GM18909 (cell line): ENCODE results near the gene CAPN9.

Source experiments
- ATAC-seq: cut with Tn5 transposase; IDR thresholded peaks from one replicate; pipeline ENCODE4 v1.9.1; 2021; ENCODE audit warnings: mild to moderate bottlenecking; ENCODE audit not compliant: unreplicated experiment, poor library complexity

Gene CAPN9

DNA sequence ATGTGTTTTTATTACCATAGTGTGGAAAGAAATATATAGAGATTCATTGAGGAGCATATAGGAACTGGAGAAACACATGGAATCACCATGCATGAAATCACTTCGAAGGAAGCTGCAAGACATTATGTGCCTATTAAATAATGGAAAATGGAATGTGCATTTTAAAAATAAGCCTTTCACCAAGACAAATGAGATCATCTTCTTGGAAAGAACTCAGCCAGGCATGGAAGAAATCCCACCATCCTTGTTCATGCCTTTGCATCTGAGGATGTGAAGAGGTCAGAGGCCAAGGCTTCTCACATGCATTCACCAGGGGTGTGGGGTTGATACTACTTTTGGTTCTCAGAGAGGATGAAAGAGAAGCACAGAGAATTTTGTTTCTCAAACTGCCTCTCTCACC, 71.2 kb downstream of the CAPN9 start:
- ATAC-seq = no peak

DNA sequence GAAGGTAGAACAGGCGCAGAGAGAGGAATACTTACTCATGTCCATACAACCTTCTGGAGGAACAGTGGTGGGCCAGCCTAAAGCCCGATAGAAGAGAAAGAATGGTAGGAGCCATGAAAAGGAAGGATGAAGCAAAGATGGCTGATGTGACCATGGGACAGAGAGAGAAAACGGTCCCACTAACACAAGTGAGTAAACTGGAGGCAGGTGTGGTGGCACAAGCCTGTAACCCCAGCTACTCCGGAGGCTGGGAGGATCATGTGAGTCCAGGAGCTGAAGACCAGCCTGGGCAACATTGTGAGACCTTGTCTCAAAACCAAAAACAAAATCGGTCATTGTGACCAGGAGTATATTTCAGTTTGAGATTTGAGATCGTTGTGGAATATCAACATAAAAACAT, 71.7 kb downstream of the CAPN9 start:
- no peak for ATAC-seq

DNA sequence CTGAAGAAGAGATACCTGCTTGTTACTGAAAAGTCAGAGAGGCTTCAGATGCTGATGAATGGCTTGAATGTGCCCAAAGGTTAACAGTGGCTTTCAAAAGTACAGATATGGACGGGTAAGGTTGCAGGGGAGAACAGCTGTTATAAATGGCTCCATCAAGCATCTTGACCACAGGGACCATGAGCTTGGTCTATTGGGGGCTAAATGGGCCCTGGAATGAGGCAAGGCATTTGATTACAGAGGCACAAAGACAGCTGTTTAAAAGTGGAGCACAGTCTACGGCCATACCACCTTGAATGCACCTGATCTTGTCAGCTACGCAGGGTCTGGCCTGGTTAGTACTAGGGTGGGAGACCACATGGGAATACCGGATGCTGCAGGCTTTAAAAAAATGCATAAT, 72.8 kb downstream of the CAPN9 start:
- ATAC-seq = no peak

DNA sequence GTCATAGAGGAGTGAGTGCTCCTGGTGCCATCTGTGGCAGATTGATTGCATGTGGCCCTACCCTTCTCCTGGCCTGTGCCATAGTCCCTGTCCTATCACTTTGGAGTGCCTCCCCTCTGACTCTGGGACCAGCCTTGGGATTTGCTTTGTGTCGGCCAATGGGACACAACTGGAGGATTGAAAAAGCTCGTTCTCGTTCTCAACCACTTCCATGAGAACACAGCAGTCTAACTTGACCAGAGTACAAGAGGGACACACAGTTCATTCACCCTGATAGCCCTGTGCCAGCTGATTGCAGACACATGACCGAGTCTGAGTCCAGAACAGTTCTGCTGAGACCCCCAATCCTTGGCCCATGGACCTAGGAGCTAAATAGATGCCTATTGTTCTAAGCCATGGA, 73.4 kb downstream of the CAPN9 start:
- no peak for ATAC-seq

DNA sequence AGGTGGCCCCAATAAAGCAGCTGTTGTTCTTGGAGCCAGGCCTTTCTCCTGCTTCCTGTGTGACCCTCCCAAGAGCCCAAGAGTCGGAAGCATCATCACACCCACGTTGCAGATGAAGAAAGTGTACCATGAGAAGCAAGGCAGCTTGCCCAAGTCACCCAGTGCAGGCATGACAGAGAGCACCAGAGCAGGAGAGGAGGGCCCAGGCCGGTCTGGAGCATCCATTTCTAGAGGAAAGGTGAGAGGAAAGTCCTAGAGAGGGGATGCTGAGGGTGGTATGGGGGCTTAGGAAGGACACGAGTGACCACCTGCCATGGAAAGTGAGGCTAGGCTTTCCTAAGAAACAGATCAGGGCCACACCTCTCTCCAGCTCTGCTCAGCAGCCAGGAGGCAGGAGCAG, 74.2 kb downstream of the CAPN9 start:
- ATAC-seq = no peak

DNA sequence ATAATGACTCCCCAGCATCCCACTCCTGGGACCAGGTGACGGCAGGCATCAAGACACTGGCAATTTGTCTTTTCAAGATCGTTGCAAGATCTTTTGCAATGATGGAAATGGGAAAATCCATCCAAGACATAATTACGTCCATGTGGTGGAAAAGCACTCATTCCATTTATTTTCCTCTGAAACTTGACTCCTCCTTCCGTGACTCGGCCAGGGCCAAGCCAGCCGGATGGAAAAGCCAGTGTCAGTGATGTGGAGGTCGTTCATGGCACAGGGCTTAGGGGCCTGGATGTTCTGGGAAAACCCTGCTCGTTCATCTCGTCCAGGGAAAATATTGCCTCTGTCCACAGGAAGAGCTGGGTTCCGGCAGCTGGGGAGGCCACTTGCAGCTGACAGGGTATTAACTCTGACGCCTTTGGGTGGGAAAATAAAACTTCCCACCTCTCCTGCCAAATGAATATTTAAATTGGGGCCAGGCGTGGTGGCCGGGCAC, 74.9 kb downstream of the CAPN9 start:
- ATAC-seq = no peak

DNA sequence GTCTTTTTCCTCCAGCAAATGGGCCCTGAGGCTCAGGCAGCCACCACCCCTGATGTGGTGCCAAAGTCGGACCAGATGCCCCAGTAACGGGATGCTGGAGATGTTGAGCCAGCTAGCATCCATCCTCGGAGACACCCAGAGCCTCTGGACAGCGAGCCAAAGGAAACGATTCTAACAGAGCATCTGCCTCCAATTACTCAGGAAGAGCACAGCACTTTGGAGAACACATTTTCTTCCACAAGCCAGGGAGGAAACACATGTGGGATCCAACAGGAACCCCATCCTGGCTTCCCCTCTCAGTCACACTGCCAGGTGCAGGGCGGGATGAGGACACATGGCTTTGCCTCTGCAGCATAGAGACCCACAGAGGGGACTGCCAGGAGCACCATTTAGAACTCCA, 76.2 kb downstream of the CAPN9 start:
- no peak for ATAC-seq

DNA sequence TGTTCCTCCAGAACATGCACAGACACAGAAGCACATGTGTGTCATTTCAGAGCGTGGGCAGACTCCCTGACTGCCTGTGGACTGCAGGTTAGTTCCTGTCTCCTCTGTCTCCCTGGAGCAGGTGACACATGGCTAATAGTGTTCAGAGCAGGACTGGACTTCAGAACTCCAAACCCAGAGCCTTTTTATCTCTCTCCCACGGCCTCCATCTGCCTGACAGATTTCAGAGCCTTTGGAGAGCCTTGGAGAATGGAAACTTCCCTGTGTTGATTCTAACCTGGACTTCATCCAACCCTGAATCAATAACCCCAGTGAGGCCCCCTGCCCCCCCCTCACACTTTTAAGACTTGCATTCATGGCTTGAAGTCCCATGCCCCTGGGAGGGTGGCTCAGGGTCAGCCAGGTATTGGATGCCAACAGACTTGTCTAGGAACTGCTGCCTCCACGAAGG, 76.8 kb downstream of the CAPN9 start:
- no peak for ATAC-seq

DNA sequence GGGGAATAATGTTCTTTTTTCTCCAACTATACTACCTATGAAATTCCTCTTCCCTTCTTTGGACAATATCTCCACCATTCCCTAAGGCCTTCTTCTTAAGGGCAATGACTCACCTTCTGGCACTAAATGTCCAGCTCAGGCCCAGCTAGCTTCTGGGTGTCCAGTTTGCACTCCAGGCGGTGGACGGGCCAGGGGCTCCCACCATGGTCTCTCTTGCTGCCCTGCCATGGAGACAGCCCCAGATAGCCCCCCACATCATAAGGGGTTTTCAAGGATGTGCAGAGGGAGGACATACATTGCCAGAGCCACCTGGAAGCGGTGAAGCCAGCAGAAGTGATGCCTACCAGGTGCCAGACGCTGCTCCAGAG, 77.3 kb downstream of the CAPN9 start:
- ATAC-seq = no peak

DNA sequence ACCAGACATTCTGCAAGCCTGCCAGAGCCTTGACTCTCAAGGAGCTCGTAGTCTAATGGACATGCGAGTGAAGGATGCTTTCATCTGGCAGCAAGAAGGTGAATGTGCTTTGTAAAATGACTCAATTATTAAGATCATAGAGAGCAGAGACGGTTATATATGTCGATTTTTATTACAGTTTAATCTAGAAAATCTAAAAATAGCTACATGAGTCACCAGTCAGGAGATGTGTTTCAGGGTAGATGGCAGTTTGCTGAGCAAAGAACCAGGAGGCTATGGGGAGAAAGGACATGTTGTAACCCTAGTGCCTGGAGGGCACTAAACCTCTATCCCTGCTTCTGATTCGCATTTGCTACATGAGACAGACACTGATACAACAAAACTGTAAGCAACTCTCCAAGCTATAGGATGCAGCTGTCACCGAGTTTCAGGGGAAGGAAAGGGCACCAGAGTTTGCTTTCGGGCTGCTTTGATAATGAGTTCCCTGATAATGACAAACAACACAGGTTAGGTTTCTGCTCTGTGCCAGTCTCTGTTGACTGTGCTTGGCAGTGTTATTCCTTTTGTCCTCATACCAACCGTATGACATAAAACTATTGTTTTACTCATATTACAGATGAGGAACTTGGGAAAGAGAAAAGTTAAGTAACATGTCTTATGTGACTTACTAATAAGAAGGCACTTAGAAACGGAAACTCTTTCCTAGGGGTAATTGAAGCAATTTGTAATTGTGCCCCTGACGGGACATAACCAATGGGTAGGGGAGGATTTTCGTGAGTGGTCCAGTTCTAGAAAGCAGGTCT, 77.9 kb downstream of the CAPN9 start:
- no peak for ATAC-seq

DNA sequence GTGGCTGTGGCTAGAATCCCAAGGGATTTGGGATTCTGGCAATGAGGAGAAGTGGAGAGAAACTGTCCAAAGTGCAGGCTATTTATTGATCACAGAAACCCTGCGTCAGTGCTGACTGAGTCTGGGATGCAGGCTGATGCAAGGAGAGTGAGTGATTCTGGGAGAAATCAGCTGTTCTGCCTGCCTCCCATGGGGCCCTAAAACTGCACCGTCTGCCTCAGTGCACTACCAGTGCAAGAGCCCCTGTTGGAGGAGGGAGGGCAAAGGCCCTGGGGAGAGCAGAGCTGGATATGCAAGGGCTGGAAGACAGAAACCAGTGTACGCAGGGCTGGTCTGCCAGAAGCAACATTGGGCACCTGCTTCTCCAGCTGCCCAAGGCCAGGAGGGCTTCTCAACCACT, 78.6 kb downstream of the CAPN9 start:
- no peak for ATAC-seq

DNA sequence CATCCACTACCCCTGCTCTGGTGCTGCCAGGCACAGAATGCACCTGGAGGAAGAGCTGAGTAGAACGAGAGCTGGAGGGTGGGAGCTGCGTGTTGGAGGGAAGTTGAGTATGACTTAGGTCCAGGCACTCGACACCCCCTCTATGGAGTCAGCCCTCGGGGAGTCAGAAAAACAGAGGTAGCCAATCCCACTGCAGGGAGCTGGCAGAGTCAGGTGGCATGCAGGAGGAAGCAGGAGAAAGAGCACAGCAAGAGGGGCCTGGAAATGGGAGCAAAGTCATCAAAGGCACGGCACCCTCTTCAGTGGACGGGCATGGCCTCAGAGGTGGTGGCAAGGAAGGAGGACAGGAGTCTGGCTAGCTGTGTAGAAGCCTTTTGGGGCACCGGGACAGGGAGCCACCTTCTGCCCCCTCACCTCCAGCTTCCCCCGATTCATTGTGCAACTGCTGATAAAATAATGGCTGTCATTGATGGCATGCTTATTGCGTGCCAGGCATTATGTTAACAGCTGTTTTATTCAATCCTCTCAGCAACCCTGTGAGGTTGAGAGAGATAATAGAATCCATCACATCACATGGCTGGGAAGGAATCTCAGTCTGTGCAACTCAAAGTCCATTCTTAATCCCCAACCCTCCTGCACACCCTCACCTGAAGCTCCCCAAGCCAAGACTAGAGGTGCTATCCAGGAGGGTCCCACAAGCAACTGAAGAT, 79.1 kb downstream of the CAPN9 start:
- no peak for ATAC-seq

DNA sequence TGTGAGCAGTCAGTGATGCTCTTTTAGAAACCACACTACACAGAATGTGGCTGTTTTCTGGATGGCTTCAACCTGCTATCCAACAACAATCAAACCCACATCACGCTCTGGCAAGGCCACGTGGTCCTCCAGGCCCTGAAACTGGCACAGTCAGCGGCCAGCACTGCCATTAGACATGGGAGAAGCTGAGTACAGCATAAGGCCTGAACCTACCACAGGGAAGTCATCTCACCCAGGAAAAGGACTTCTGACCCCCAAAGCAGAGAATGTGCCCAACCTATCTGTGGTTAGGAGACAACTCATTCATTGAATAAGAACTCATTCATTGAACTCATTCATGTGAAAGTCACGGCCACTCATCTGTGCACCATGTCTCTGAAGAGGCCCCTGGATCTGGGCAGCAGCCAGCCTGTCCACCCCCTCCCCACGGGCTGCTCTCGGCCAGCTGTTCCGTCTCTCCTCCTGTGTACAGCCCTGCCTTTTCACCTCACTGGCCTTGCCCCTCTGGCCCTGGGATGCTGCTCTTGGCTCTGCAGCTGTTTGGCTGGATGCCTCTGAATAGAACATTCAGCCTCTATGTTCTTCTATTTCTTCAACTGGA, 80.0 kb downstream of the CAPN9 start:
- ATAC-seq = no peak

DNA sequence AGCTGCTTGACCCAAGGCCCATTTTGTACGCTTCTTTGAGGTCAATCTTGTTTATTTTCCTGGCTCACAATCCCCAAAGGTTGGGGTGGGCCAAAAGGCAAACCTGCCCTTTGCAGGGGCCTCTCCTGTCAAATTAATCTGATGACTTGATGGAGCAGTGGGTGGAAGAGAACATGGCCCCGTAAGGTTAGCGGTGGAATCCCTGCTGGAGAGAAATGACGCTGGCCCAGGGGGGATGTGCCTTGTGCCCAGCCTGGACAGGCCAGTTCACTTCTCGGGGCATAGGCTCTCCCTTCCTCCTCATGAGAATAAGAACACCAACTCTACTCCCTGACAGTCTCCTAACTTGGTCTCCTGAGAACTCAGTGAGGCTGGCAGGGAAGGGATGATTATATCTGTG, 80.6 kb downstream of the CAPN9 start:
- ATAC-seq = no peak

DNA sequence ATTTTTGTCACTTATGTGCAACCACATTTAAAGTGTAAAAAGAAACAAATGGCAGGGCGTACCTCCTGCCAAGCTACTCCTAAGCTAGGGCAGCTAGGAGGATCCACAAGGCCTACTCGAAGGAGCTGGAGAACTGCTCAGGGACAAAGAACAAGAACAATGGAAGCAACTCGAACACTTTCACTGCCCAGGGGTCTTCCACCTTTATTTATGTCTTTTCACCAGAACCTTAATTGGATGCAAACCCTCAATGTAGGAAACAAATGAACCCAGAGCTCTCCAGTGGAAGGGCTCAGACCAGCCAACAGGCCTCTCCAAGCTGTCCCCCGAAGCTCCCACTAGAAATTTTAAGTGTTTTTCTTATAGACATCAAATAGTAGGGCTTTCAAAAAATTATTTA, 81.2 kb downstream of the CAPN9 start:
- ATAC-seq = no peak

DNA sequence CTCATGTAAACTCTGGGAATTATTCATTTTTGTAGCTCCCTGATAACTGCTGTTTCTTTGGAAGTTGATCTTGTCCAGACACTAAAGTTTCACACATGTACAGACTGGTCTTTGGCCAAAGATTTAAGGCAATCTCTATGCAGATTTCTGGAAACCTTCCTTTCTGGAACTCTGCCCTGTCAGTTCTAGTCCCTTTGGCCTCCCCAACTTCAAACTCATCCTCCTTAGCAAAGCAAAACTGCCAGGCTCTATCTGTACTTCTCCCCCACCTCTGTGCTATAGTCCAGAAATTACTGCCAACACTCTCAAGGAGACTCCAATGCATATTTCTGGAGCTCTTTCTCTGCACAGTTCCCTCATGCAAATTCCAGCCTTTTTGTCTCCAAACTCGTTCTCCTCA, 84.6 kb downstream of the CAPN9 start:
- no peak for ATAC-seq

DNA sequence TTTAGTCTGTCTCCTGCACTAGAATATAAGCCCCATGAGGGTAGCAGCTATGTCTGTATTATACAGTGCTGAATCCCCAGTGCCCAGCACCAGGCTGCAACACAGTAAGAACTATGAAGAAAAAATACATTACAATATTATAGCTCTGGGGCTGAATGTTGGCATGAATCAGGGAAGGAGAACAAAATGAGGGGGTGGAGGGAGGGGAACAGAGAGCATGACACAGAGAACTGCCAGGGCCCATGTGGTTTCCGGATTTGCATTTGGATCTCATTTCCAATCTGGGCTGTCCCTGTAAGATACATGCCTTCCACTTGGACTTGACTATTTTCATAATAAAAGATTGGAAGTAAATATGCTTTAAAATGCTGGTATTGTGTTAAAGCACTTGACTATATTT, 85.3 kb downstream of the CAPN9 start:
- ATAC-seq = no peak

DNA sequence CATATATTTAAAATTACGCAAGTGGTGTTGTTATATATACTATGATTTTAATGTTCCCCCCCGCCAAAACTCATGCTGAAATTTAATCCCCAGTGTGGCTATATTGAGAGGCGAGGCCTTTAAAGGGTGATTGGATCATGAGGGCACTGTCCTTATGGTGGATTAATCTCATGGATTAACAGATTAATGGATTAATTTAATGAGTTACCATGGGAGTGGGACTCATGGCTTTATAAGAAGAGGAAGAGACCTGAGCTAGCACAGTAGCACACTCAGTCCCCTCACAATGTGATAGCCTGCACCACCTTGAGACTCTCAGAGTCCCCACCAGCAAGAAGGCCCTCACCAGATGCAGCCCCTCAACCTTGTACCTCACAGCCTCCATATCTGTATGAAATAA, 86.3 kb downstream of the CAPN9 start:
- no peak for ATAC-seq

DNA sequence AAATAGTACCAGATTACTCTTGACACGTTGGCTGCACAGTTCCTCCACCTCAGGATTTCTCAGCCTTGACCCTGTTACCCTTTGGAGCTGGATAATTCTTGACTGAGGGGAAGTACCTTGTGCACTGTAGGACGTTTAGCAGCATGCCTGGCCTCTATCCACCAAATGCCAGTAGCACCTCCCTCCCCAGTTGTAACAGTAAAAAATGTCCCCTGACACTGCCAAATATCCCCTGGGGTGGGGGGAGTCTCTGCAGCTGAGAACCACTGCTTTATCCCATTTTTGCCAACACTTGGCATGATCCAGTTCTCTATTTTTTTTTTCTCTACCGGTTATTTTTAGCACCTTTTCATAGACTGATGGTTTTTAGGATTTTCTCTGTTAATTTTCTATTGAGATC, 87.1 kb downstream of the CAPN9 start:
- ATAC-seq = no peak

DNA sequence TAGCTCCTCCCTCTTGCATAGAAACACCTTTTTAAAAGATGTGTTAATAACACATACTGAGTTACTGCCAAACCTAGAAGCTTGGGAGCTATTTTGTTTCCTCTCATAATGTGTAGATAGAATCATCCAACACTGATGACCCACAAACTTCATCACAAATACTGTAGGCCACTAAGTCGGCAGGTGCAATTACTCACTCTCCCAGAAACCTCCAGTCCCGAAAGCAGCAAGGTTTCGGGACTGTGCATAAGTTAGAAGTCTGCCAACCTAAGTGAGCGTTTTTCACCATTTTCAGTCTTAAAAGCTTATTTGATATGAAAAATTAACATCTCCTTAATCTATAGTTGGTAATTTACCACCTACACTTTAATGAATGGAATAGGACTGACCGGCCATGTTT, 89.2 kb downstream of the CAPN9 start:
- ATAC-seq = no peak

DNA sequence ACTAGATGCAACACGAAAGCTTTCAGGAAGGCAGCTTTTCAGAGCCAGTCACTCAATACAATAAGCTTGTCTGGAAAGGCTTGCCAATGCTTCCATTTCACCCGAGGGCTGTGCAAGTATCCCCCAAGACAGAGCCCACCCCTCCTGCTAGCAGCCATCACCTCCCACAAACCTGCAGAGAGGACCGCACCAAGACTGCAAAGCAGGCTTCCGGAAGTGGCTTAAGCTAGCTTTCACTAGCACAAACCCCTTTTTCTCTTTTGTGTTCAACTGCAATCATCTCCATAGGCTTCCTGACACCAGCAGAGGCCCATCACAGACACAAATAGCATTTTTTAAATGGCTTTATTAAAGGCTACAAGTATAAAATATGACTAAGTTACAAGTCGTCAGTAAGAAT, 89.6 kb downstream of the CAPN9 start:
- ATAC-seq = no peak

DNA sequence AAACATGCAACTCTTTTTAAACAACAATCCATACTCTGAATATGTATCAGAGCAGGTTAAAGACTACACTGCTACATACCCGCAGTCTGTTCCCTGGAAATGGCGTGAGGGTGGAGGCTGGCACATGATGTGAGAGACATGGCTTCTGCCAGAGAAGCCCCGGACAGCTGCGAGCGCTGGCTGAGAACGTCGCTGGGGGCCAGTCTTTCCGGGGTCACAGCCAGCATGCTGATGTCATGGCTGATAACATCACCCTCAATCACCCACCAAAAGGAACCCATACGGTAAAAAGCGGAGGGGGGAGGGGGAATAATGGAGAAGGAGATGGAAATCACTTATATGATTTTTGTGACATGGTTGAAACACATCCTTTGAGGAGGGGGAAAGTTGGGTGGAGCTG, 92.0 kb downstream of the CAPN9 start:
- no peak for ATAC-seq
